ENCODE measurements around the gene AHRR. TPM values are rescaled to one million over a fixed set of nuclear protein-coding genes. Genes with fewer than 3 reads are reported as not detected.

AHRR gene
- total RNA-seq, 4 donors from 2014 or later = 1.3 to 8.8 (median 1.5) TPM

- in situ Hi-C loops (cut with MboI; ENCODE audit: low pct_ligation_motif_present in 1 of 4, low pct_unique_long_range_greater_than_20kb in 1 of 4, low sequenced_read_pairs in 3 of 4) (no loop called here), intact Hi-C loops (cut with DNase I; ENCODE audit: low total_unique reads) (no loop called here)
- WGBS, 2 donors (ENCODE audit: low coverage in 1 of 2) = 93% methylated on average over 13 of the region's 13 CpGs; no CpG with 5 or more reads in 1 of the 2 donors
- Histone ChIP-seq H3K9me3 (no peaks in the 10 kb centered on the region), H3K27me3 (no peaks in the 10 kb centered on the region), H3K4me3 (no peak overlapping the region), H3K36me3 (no peaks in the 10 kb centered on the region), H3K27ac (no peak overlapping the region), H3K4me1 (no peaks in the 10 kb centered on the region)
- no peak for TF ChIP-seq POLR2AphosphoS5 (IDR thresholded peaks at IDR 0.05)
- no peak for TF ChIP-seq CTCF (IDR thresholded peaks at IDR 0.05)
- no peak for TF ChIP-seq POLR2A (IDR thresholded peaks at IDR 0.05)
- no peak for TF ChIP-seq EP300 (IDR thresholded peaks at IDR 0.05; ENCODE audit: low read depth)
- no peak for DNase-seq
Measured at GRCh38 chr5:421901-422300, 100.4 kb downstream of the AHRR start.

GRCh38 chr5:422323-423232, 101.1 kb downstream of the AHRR start:
- no peak for TF ChIP-seq CTCF (IDR thresholded peaks at IDR 0.05)
- TF ChIP-seq POLR2AphosphoS5 (IDR thresholded peaks at IDR 0.05) = no peak
- TF ChIP-seq POLR2A (IDR thresholded peaks at IDR 0.05) = no peak
- TF ChIP-seq EP300 (IDR thresholded peaks at IDR 0.05; ENCODE audit: low read depth) = no peak
- no peak overlapping the region for H3K4me3 ChIP-seq
- intact Hi-C loops (cut with DNase I; ENCODE audit: low total_unique reads) = no loop called here
- no peaks in the 10 kb centered on the region for H3K27me3 ChIP-seq
- H3K36me3 ChIP-seq = no peaks in the 10 kb centered on the region
- WGBS, 2 donors (ENCODE audit: low coverage in 1 of 2) = 59 to 88% methylated on average over 5 to 32 of the region's 32 CpGs
- H3K9me3 ChIP-seq = no peaks in the 10 kb centered on the region
- no peaks in the 10 kb centered on the region for H3K4me1 ChIP-seq
- no peak overlapping the region for H3K27ac ChIP-seq
- in situ Hi-C loops (cut with MboI; ENCODE audit: low pct_ligation_motif_present in 1 of 4, low pct_unique_long_range_greater_than_20kb in 1 of 4, low sequenced_read_pairs in 3 of 4) = no loop called here
- no peak for DNase-seq

- DNase-seq = no peak
- intact Hi-C loops (cut with DNase I; ENCODE audit: low total_unique reads) (no loop called here), in situ Hi-C loops (cut with MboI; ENCODE audit: low pct_ligation_motif_present in 1 of 4, low pct_unique_long_range_greater_than_20kb in 1 of 4, low sequenced_read_pairs in 3 of 4) (no loop called here)
- Histone ChIP-seq H3K4me3 (no peak overlapping the region), H3K27me3 (no peaks in the 10 kb centered on the region), H3K27ac (no peak overlapping the region), H3K36me3 (no peaks in the 10 kb centered on the region), H3K4me1 (no peaks in the 10 kb centered on the region), H3K9me3 (no peaks in the 10 kb centered on the region)
- no peak for TF ChIP-seq CTCF (IDR thresholded peaks at IDR 0.05)
- no peak for TF ChIP-seq POLR2A (IDR thresholded peaks at IDR 0.05)
- TF ChIP-seq EP300 (IDR thresholded peaks at IDR 0.05; ENCODE audit: low read depth) = no peak
- no peak for TF ChIP-seq POLR2AphosphoS5 (IDR thresholded peaks at IDR 0.05)
- 78 to 92% methylated on average over 5 to 9 of the region's 9 CpGs for WGBS, 2 donors (ENCODE audit: low coverage in 1 of 2)
Measured at GRCh38 chr5:423233-423565, 101.7 kb downstream of the AHRR start.

GRCh38 chr5:423626-424261, 102.2 kb downstream of the AHRR start:
- DNase-seq = no peak
- H3K27me3 ChIP-seq = no peaks in the 10 kb centered on the region
- H3K4me3 ChIP-seq = no peak overlapping the region
- 80 to 82% methylated on average over 2 to 24 of the region's 24 CpGs for WGBS, 2 donors (ENCODE audit: low coverage in 1 of 2)
- H3K36me3 ChIP-seq = no peaks in the 10 kb centered on the region
- TF ChIP-seq POLR2A (IDR thresholded peaks at IDR 0.05) = no peak
- TF ChIP-seq EP300 (IDR thresholded peaks at IDR 0.05; ENCODE audit: low read depth) = no peak
- H3K27ac ChIP-seq = no peak overlapping the region
- in situ Hi-C loops (cut with MboI; ENCODE audit: low pct_ligation_motif_present in 1 of 4, low pct_unique_long_range_greater_than_20kb in 1 of 4, low sequenced_read_pairs in 3 of 4) = no loop called here
- no peaks in the 10 kb centered on the region for H3K4me1 ChIP-seq
- intact Hi-C loops (cut with DNase I; ENCODE audit: low total_unique reads) = no loop called here
- no peaks in the 10 kb centered on the region for H3K9me3 ChIP-seq

All from transverse colon (tissue), 4 donors.